GM12878 (cell line): ENCODE data around the gene ANXA11. TPM values are rescaled to one million over a fixed set of nuclear protein-coding genes. Genes with fewer than 3 reads are reported as not detected.
A peak's percentile ranks its signal among the peaks of the same experiment; 100 is the strongest.

Source experiments
- ATF2 ChIP-seq: IDR thresholded peaks from 2 replicates; pipeline ENCODE4 v1.6.1; 2012; ENCODE audit warnings: low read length, inconsistent platforms
- ATF3 ChIP-seq: IDR thresholded peaks from 2 replicates; pipeline ENCODE4 v1.6.1; 2011; ENCODE audit warnings: low read depth, mild to moderate bottlenecking, low read length, moderate library complexity, borderline replicate concordance; ENCODE audit errors: extremely low read depth
- BCL11A ChIP-seq: IDR thresholded peaks from 2 replicates; pipeline ENCODE4 v1.6.1; 2011; ENCODE audit warnings: low read depth, low read length
- BRCA1 ChIP-seq: IDR thresholded peaks from 2 replicates; pipeline ENCODE4 v1.6.1; 2011; ENCODE audit warnings: low read depth, low read length, improper control_type of control experiment
- CHD1 ChIP-seq: IDR thresholded peaks from 2 replicates; pipeline ENCODE4 v1.6.1; 2012; ENCODE audit warnings: low read depth, low read length, improper control_type of control experiment
- CHD2 ChIP-seq: IDR thresholded peaks from 2 replicates; pipeline ENCODE4 v1.6.1; 2011; ENCODE audit warnings: low read depth, low read length, improper control_type of control experiment, borderline replicate concordance
- EZH2 ChIP-seq: IDR thresholded peaks from 2 replicates; pipeline ENCODE4 v1.6.1; 2012; ENCODE audit warnings: low read depth, mild to moderate bottlenecking, control low read depth, inconsistent platforms, low read length, borderline replicate concordance; ENCODE audit not compliant: control insufficient read depth
- HSF1 ChIP-seq: fragments of 150-350 bp; IDR thresholded peaks from 2 replicates; pipeline ENCODE4 v1.6.1; 2014; ENCODE audit warnings: mild to moderate bottlenecking, low read depth, low read length
- IKZF2 ChIP-seq, 2 experiments: fragments of 450-650 bp; IDR thresholded peaks; 2 replicates each; pipeline ENCODE4 v1.6.1; 2017; ENCODE audit warnings: mild to moderate bottlenecking in 2 of 2, moderate library complexity in 2 of 2
- IRF4 ChIP-seq: IDR thresholded peaks from 2 replicates; pipeline ENCODE4 v1.6.1; 2011; ENCODE audit warnings: low read depth, low read length
- MTA3 ChIP-seq: IDR thresholded peaks from 2 replicates; pipeline ENCODE4 v1.6.1; 2012; ENCODE audit warnings: low read length, inconsistent platforms, borderline replicate concordance
- NFYA ChIP-seq: IDR thresholded peaks from 2 replicates; pipeline ENCODE4 v1.6.1; 2011; ENCODE audit warnings: low read depth, mild to moderate bottlenecking, low read length, improper control_type of control experiment, borderline replicate concordance
- NR2C1 ChIP-seq: fragments of 450-650 bp; IDR thresholded peaks from 2 replicates; pipeline ENCODE4 v1.6.1; 2017; ENCODE audit warnings: antibody characterized with exemption, mild to moderate bottlenecking, moderate library complexity
- PAX8 ChIP-seq: fragments of 450-650 bp; IDR thresholded peaks from 2 replicates; pipeline ENCODE4 v1.6.1; 2017; ENCODE audit warnings: mild to moderate bottlenecking, moderate library complexity
- POU2F2 ChIP-seq: IDR thresholded peaks from 3 replicates; pipeline ENCODE4 v1.6.1; 2011; ENCODE audit warnings: low read depth, mild to moderate bottlenecking, low read length, borderline replicate concordance
- RBBP5 ChIP-seq: fragments of 200-600 bp; sonication (generic); conservative IDR thresholded peaks from 2 replicates; pipeline ENCODE4 v1.6.1; 2016
- REST ChIP-seq: IDR thresholded peaks from 2 replicates; pipeline ENCODE4 v1.6.1; 2012; ENCODE audit warnings: mild to moderate bottlenecking, low read depth, low read length
- SKIL ChIP-seq: fragments of 450-650 bp; IDR thresholded peaks from 2 replicates; pipeline ENCODE4 v1.6.1; 2017; ENCODE audit warnings: mild to moderate bottlenecking, low read depth, inconsistent platforms; ENCODE audit not compliant: poor library complexity, severe bottlenecking
- WRNIP1 ChIP-seq: IDR thresholded peaks from 2 replicates; pipeline ENCODE4 v1.6.1; 2011; ENCODE audit warnings: low read depth, low read length, improper control_type of control experiment, borderline replicate concordance
- YY1 ChIP-seq: IDR thresholded peaks from 2 replicates; pipeline ENCODE4 v1.6.1; 2011; ENCODE audit warnings: low read depth, mild to moderate bottlenecking, low read length
- ZNF24 ChIP-seq: fragments of 450-650 bp; IDR thresholded peaks from 2 replicates; pipeline ENCODE4 v1.6.1; 2017; ENCODE audit warnings: antibody characterized with exemption, mild to moderate bottlenecking
- ZNF622 ChIP-seq: fragments of 450-650 bp; IDR thresholded peaks from 2 replicates; pipeline ENCODE4 v1.6.1; 2017; ENCODE audit warnings: mild to moderate bottlenecking, inconsistent platforms
- polyA plus RNA-seq, 11 experiments: library from polyadenylated mRNA; depleted of rRNA in 4 of 11; unstranded in 6 of 11; stranded (reverse) in 5 of 11; fragments of >200 nt; fragmentation: Nextera tagmentation in 4 of 11; fragmentation: Illumina TruSeq in 1 of 11; extraction: Ambion mirVana in 4 of 11; extraction: Trizol in 1 of 11; gene quantifications; 1 replicate in 1 of 11; 2 replicates in 10 of 11; pipeline versions ENCODE4 v1.2.1 to v1.2.3, GENCODE V29; 2011 to 2016; ENCODE audit warnings: inconsistent platforms in 2 of 11, missing spikeins in 2 of 11, low read depth in 1 of 11
- total RNA-seq, 4 experiments: library from RNA; depleted of rRNA in 3 of 4; stranded (reverse); fragments of >200 nt in 3 of 4; fragmentation: Illumina TruSeq in 1 of 4; extraction: Trizol in 1 of 4; gene quantifications; 2 replicates each; pipeline versions ENCODE4 v1.2.1 to v1.2.3, GENCODE V29; 2013 to 2021

The ANXA11 gene
- total and polyA plus RNA-seq, 10 of the 15 experiments (the other 5 are each of a cell fraction or from before 2014, with no cell fraction given): 25.0 to 129 (median 72.2) TPM

GRCh38 chr10:80204677-80205476, 460 bp downstream of the ANXA11 start (continued):
- TF ChIP-seq REST (no peak), RBBP5 (no peak), MTA3 (no peak), WRNIP1 (no peak), SKIL (no peak), ATF3 (no peak), ZNF622 (no peak), IRF4 (no peak), EZH2 (no peak), CHD1 (no peak), NR2C1 (no peak), ZNF24 (no peak), NFYA (no peak), POU2F2 (no peak), PAX8 (no peak), HSF1 (no peak), YY1 (no peak), BRCA1 (no peak), IKZF2 (IDR thresholded peaks at IDR 0.05) (0 out of 4 replicates have a peak, but pooled peaks of 1 of the 2 experiments have one; percentile 17), ATF2 (no peak), CHD2 (no peak), BCL11A (no peak)
